ENCODE measurements around the gene TAGLN.
"Not testable (repeated sequence)": the region's sequence is repeated elsewhere in the genome, so short reads cannot be mapped to it uniquely, and the experiment has no call there.

The TAGLN gene

GRCh38 chr11:117206859-117207258 is 7.7 kb downstream of the TAGLN start:
- not testable (repeated sequence) for H3K9me3 ChIP-seq; H3K27me3 ChIP-seq (ENCODE audit: low read depth); H3K4me3 ChIP-seq; DNase-seq (ENCODE audit: low spot score in 2 of 2); H3K4me1 ChIP-seq; H3K36me3 ChIP-seq (replicated peaks)
- in situ Hi-C loops (cut with MboI; ENCODE audit: low sequenced_read_pairs), result loop anchor here (5.0 kb wide), 1 partner anchor 75 kb away; no protein-coding TSS in a partner anchor

- not testable (repeated sequence) for H3K36me3 ChIP-seq (replicated peaks); H3K9me3 ChIP-seq; H3K4me3 ChIP-seq; H3K4me1 ChIP-seq; DNase-seq (ENCODE audit: low spot score in 2 of 2); H3K27me3 ChIP-seq (ENCODE audit: low read depth)
- in situ Hi-C loops (cut with MboI; ENCODE audit: low sequenced_read_pairs), result loop anchor here (5.0 kb wide), 1 partner anchor 75 kb away; no protein-coding TSS in a partner anchor
Measured at GRCh38 chr11:117207481-117207880, 8.3 kb downstream of the TAGLN start.

GRCh38 chr11:117208710-117209109 is 9.5 kb downstream of the TAGLN start:
- not testable (repeated sequence) for H3K9me3 ChIP-seq; DNase-seq (ENCODE audit: low spot score in 2 of 2); H3K4me1 ChIP-seq; H3K4me3 ChIP-seq; H3K27me3 ChIP-seq (ENCODE audit: low read depth)
- peaks cover 11% of the 10 kb centered on the region for H3K36me3 ChIP-seq (replicated peaks)
- in situ Hi-C loops (cut with MboI; ENCODE audit: low sequenced_read_pairs), result loop anchor here (5.0 kb wide), 1 partner anchor 76 kb away; no protein-coding TSS in a partner anchor

GRCh38 chr11:117209351-117210125 is 10.4 kb downstream of the TAGLN start:
- H3K27me3 ChIP-seq (ENCODE audit: low read depth); H3K4me1 ChIP-seq; DNase-seq (ENCODE audit: low spot score in 2 of 2); H3K4me3 ChIP-seq; H3K9me3 ChIP-seq: not testable (repeated sequence)
- in situ Hi-C loops (cut with MboI; ENCODE audit: low sequenced_read_pairs), result loop anchor here (5.0 kb wide), 1 partner anchor 77 kb away; no protein-coding TSS in a partner anchor
- H3K36me3 ChIP-seq (replicated peaks), result peaks cover 15% of the 10 kb centered on the region

- Histone ChIP-seq H3K9me3 (no peaks in the 10 kb centered on the region), H3K36me3 (replicated peaks) (peaks cover 12% of the 10 kb centered on the region), H3K4me1 (no peaks in the 10 kb centered on the region), H3K4me3 (no peak overlapping the region), H3K27me3 (ENCODE audit: low read depth) (no peaks in the 10 kb centered on the region)
- in situ Hi-C loops (cut with MboI; ENCODE audit: low sequenced_read_pairs), result no loop called here
- DNase-seq (ENCODE audit: low spot score in 2 of 2), result no peak
Measured at GRCh38 chr11:117210620-117211019, 11.4 kb downstream of the TAGLN start.

GRCh38 chr11:117212697-117213355 is 13.7 kb downstream of the TAGLN start:
- Histone ChIP-seq H3K4me3 (no peak overlapping the region), H3K36me3 (replicated peaks) (peaks cover 30% of the 10 kb centered on the region), H3K4me1 (no peaks in the 10 kb centered on the region), H3K9me3 (no peaks in the 10 kb centered on the region), H3K27me3 (ENCODE audit: low read depth) (no peaks in the 10 kb centered on the region)
- no peak for DNase-seq (ENCODE audit: low spot score in 2 of 2)
- in situ Hi-C loops (cut with MboI; ENCODE audit: low sequenced_read_pairs), result no loop called here

GRCh38 chr11:117214404-117215110 is 15.4 kb downstream of the TAGLN start:
- in situ Hi-C loops (cut with MboI; ENCODE audit: low sequenced_read_pairs), result no loop called here
- Histone ChIP-seq H3K36me3 (replicated peaks) (peaks cover 41% of the 10 kb centered on the region), H3K9me3 (no peaks in the 10 kb centered on the region), H3K4me1 (no peaks in the 10 kb centered on the region), H3K4me3 (no peak overlapping the region), H3K27me3 (ENCODE audit: low read depth) (no peaks in the 10 kb centered on the region)
- DNase-seq (ENCODE audit: low spot score in 2 of 2), result no peak

- no peak for DNase-seq (ENCODE audit: low spot score in 2 of 2)
- in situ Hi-C loops (cut with MboI; ENCODE audit: low sequenced_read_pairs), result no loop called here
- no peaks in the 10 kb centered on the region for H3K4me1 ChIP-seq
- H3K27me3 ChIP-seq (ENCODE audit: low read depth), result no peaks in the 10 kb centered on the region
- H3K4me3 ChIP-seq, result no peak overlapping the region
- H3K9me3 ChIP-seq, result no peaks in the 10 kb centered on the region
- peaks cover 53% of the 10 kb centered on the region for H3K36me3 ChIP-seq (replicated peaks)
Measured at GRCh38 chr11:117217141-117218084, 18.2 kb downstream of the TAGLN start.

GRCh38 chr11:117218133-117218915 is 19.2 kb downstream of the TAGLN start:
- Histone ChIP-seq H3K4me1 (no peaks in the 10 kb centered on the region), H3K27me3 (ENCODE audit: low read depth) (no peaks in the 10 kb centered on the region), H3K9me3 (no peaks in the 10 kb centered on the region), H3K4me3 (no peak overlapping the region), H3K36me3 (replicated peaks) (peaks cover 53% of the 10 kb centered on the region)
- in situ Hi-C loops (cut with MboI; ENCODE audit: low sequenced_read_pairs), result no loop called here
- no peak for DNase-seq (ENCODE audit: low spot score in 2 of 2)

- peaks cover 56% of the 10 kb centered on the region for H3K36me3 ChIP-seq (replicated peaks)
- DNase-seq (ENCODE audit: low spot score in 2 of 2), result no peak
- in situ Hi-C loops (cut with MboI; ENCODE audit: low sequenced_read_pairs), result no loop called here
Measured at GRCh38 chr11:117219001-117219400, 19.8 kb downstream of the TAGLN start.

GRCh38 chr11:117219455-117219854 is 20.3 kb downstream of the TAGLN start:
- DNase-seq (ENCODE audit: low spot score in 2 of 2), result no peak
- no peaks in the 10 kb centered on the region for H3K27me3 ChIP-seq (ENCODE audit: low read depth)
- in situ Hi-C loops (cut with MboI; ENCODE audit: low sequenced_read_pairs), result no loop called here
- H3K4me3 ChIP-seq, result no peak overlapping the region
- peaks cover 54% of the 10 kb centered on the region for H3K36me3 ChIP-seq (replicated peaks)
- no peaks in the 10 kb centered on the region for H3K4me1 ChIP-seq
- no peaks in the 10 kb centered on the region for H3K9me3 ChIP-seq

More at GRCh38 chr11:117219001-117219400, 19.8 kb downstream of the TAGLN start:
- Histone ChIP-seq H3K9me3 (no peaks in the 10 kb centered on the region), H3K27me3 (ENCODE audit: low read depth) (no peaks in the 10 kb centered on the region), H3K4me3 (no peak overlapping the region), H3K4me1 (no peaks in the 10 kb centered on the region)

- Histone ChIP-seq H3K36me3 (replicated peaks) (peaks cover 54% of the 10 kb centered on the region), H3K4me3 (no peak overlapping the region), H3K4me1 (no peaks in the 10 kb centered on the region), H3K9me3 (no peaks in the 10 kb centered on the region), H3K27me3 (ENCODE audit: low read depth) (no peaks in the 10 kb centered on the region)
- in situ Hi-C loops (cut with MboI; ENCODE audit: low sequenced_read_pairs), result loop anchor here (10.0 kb wide), 1 partner anchor 345 kb away; no protein-coding TSS in a partner anchor
- DNase-seq (ENCODE audit: low spot score in 2 of 2), result no peak
Measured at GRCh38 chr11:117219995-117220394, 20.8 kb downstream of the TAGLN start.

All from HAP-1 (cell line).